ENCODE results near the gene FTO.
"Not testable (repeated sequence)": the region's sequence is repeated elsewhere in the genome, so short reads cannot be mapped to it uniquely, and the experiment has no call there.

FTO gene

GRCh38 chr16:53839150-53839549 is 135.2 kb downstream of the FTO start:
- no peak for DNase-seq (ENCODE audit: extremely low read depth, low read depth)
- TF ChIP-seq CTCF (IDR thresholded peaks at IDR 0.05; ENCODE audit: low read depth, low read length): no peak

- no peak for TF ChIP-seq CTCF (IDR thresholded peaks at IDR 0.05; ENCODE audit: low read depth, low read length)
- DNase-seq (ENCODE audit: extremely low read depth, low read depth): no peak
Measured at GRCh38 chr16:53840456-53840855, 136.5 kb downstream of the FTO start.

GRCh38 chr16:53841884-53842283 is 137.9 kb downstream of the FTO start:
- TF ChIP-seq CTCF (IDR thresholded peaks at IDR 0.05; ENCODE audit: low read depth, low read length): no peak

GRCh38 chr16:53843084-53843483 is 139.1 kb downstream of the FTO start:
- DNase-seq (ENCODE audit: extremely low read depth, low read depth): no peak
- no peak for TF ChIP-seq CTCF (IDR thresholded peaks at IDR 0.05; ENCODE audit: low read depth, low read length)

More at GRCh38 chr16:53841884-53842283, 137.9 kb downstream of the FTO start:
- DNase-seq (ENCODE audit: extremely low read depth, low read depth): no peak

- TF ChIP-seq CTCF (IDR thresholded peaks at IDR 0.05; ENCODE audit: low read depth, low read length): no peak
- no peak for DNase-seq (ENCODE audit: extremely low read depth, low read depth)
Measured at GRCh38 chr16:53844804-53845203, 140.8 kb downstream of the FTO start.

- DNase-seq (ENCODE audit: extremely low read depth, low read depth): not testable (repeated sequence)
Measured at GRCh38 chr16:53846549-53846948, 142.6 kb downstream of the FTO start.

- no peak for TF ChIP-seq CTCF (IDR thresholded peaks at IDR 0.05; ENCODE audit: low read depth, low read length)
- DNase-seq (ENCODE audit: extremely low read depth, low read depth): no peak
Measured at GRCh38 chr16:53846971-53847370, 143.0 kb downstream of the FTO start.

GRCh38 chr16:53848277-53848942 is 144.5 kb downstream of the FTO start:
- TF ChIP-seq CTCF (IDR thresholded peaks at IDR 0.05; ENCODE audit: low read depth, low read length): no peak
- no peak for DNase-seq (ENCODE audit: extremely low read depth, low read depth)
